Immature natural killer cell (primary cell): ENCODE measurements around the gene MMGT1. TPM values are rescaled to one million over a fixed set of nuclear protein-coding genes. Genes with fewer than 3 reads are reported as not detected.
"Not testable (repeated sequence)": the region's sequence is repeated elsewhere in the genome, so short reads cannot be mapped to it uniquely, and the experiment has no call there.

Experiments
- DNase-seq, 3 donors: peaks; one replicate each; pipeline ENCODE4 v3.0.0; 2022; ENCODE audit warnings: mixed read lengths in 1 of 3
- H3K27ac Mint-ChIP-seq, 6 donors: one replicate each; pipeline ENCODE4 v1.8.0; 2020; ENCODE audit warnings: mixed read lengths in 6 of 6, mild to moderate bottlenecking in 5 of 6, inconsistent platforms in 4 of 6, moderate library complexity in 3 of 6
- H3K27me3 Mint-ChIP-seq, 3 donors: one replicate each; pipeline ENCODE4 v1.8.0; 2020 to 2021; ENCODE audit warnings: low read depth in 3 of 3, mild to moderate bottlenecking in 3 of 3, mixed read lengths in 3 of 3, moderate library complexity in 3 of 3, inconsistent platforms in 1 of 3
- H3K36me3 Mint-ChIP-seq, 3 donors: one replicate each; pipeline ENCODE4 v1.8.0; 2020; ENCODE audit warnings: mixed read lengths in 3 of 3, inconsistent platforms in 2 of 3, mild to moderate bottlenecking in 2 of 3
- H3K4me1 Mint-ChIP-seq, 2 donors: one replicate each; pipeline ENCODE4 v1.8.0; 2020; ENCODE audit warnings: inconsistent platforms in 2 of 2, mild to moderate bottlenecking in 2 of 2, mixed read lengths in 2 of 2, moderate library complexity in 1 of 2
- H3K4me3 Mint-ChIP-seq, 5 donors: one replicate each; pipeline ENCODE4 v1.8.0; 2020; ENCODE audit warnings: mild to moderate bottlenecking in 5 of 5, mixed read lengths in 5 of 5, inconsistent platforms in 3 of 5, moderate library complexity in 3 of 5
- H3K9me3 Mint-ChIP-seq, 6 donors: one replicate each; pipeline ENCODE4 v1.8.0; 2020; ENCODE audit warnings: mild to moderate bottlenecking in 6 of 6, mixed read lengths in 6 of 6, inconsistent platforms in 4 of 6, moderate library complexity in 3 of 6
- polyA plus RNA-seq, 3 donors: library from polyadenylated mRNA; unstranded; fragments of 300-500 nt; fragmentation: Illumina TruSeq; gene quantifications; one replicate each; pipeline ENCODE4 v1.2.3, GENCODE V29; 2021

Gene MMGT1
- polyA plus RNA-seq, 3 donors from 2014 or later: 5.7 to 10.6 (median 8.1) TPM

DNA sequence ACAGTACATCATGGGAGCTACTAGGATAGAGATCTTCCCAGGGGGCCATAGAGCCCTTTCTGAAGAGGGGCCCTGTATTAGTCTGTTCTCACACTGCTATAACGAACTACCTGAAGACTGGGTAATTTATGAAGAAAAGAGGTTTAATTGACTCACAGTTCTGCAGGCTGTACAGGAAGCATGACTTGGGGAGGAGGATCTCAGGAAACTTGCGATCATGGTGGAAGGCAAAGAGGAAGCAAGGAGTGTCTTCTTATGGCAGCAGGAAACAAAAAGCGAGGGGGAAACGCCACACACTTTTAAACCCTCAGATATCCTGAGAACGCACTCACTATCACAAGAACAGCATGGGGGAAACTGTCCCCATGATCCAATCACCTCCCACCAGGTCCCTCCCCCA, 7.2 kb upstream of the MMGT1 start:
- Mint-ChIP-seq H3K4me3 (no peak overlapping the region), H3K4me1 (peaks cover 28% of the 10 kb centered on the region in 2 donors), H3K36me3 (no peaks in the 10 kb centered on the region), H3K27me3 (peaks cover 2 to 19% (median 6%) of the 10 kb centered on the region in 3 donors), H3K27ac (no peak overlapping the region), H3K9me3 (peaks cover 0 to 1% (median 0%) of the 10 kb centered on the region in 6 donors)
- DNase-seq: no peak

DNA sequence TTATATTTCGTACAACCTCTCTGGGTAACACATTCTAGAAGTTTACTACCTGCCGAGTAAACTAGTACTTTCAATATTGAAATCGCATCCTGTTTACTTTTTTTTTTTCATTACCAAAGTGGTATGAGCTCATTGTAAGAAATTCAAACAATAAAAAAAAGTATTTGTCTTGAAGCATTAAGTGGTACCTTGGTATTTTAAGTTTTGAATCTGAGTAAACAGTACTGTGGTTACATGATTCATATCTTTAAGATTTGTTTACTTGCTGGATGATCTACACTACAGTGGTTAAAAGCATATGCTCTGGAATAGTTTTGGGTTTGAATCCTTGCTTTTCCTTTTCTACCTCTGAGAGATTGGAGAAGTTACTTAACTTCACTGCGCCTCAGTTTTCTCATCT, 3.8 kb upstream of the MMGT1 start:
- DNase-seq: no peak
- Mint-ChIP-seq H3K4me3 (no peak overlapping the region), H3K4me1 (peaks cover 17 to 21% of the 10 kb centered on the region in 2 donors), H3K9me3 (no peaks in the 10 kb centered on the region), H3K27ac (no peak overlapping the region), H3K36me3 (no peaks in the 10 kb centered on the region), H3K27me3 (peaks cover 11 to 21% (median 12%) of the 10 kb centered on the region in 3 donors)

DNA sequence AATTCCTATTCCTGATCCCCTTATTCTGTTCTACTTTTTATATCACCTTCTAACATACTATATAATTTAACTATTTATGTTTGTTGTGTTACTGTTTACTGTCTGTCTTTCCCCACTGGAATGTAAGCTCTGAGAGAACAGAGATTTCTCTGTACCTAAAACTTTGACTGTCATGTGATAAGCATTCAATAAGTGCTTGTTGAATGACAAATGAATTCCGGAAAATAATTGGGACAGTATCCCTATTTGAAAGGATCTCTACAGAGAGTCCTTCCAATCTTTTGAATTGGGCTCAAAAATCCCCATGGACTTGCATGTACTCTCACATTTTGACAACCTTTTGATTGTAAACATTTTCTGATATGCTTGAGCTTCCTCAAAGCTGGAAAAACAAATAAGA, 1.6 kb upstream of the MMGT1 start:
- H3K4me3 Mint-ChIP-seq: peak overlapping the region in 1 of 5 donors; percentile 77
- H3K27ac Mint-ChIP-seq: no peak overlapping the region
- no peaks in the 10 kb centered on the region for H3K36me3 Mint-ChIP-seq
- DNase-seq: no peak
- no peaks in the 10 kb centered on the region for H3K9me3 Mint-ChIP-seq
- peaks cover 10 to 19% (median 12%) of the 10 kb centered on the region in 3 donors for H3K27me3 Mint-ChIP-seq
- H3K4me1 Mint-ChIP-seq: peaks cover 25 to 33% of the 10 kb centered on the region in 2 donors

DNA sequence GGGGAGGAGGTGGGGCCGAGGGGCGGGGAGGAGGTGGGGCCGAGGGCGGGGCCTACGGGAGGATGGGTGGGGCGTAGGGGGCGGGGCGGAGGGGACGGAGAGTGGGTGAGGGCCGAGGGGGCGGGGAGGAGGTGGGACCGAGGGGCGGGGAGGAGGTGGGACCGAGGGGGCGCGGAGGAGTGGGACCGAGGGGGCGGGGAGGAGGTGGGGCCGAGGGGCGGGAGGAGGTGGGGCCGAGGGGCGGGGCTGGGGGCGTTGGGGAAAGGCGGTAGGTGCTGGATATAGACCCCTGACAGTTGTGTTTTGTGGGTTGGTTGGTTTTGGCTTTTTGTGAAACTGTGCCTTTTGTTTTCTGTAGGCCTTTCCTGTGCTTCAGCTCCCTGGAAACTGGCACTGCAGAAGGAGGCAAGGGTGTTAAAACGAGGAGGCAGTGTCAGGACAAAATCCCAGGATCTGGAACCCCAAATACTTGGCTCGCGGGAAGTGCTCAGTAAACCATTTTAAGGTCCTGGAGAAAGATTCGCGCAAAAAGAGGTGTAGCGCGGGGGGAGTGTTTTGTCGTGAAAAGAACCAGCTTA, 580 bp upstream of the MMGT1 start:
- Mint-ChIP-seq H3K27me3 (peaks cover 10 to 19% (median 12%) of the 10 kb centered on the region in 3 donors), H3K36me3 (no peaks in the 10 kb centered on the region), H3K4me1 (peaks cover 25 to 33% of the 10 kb centered on the region in 2 donors), H3K27ac (peak overlapping the region; percentile 30 to 90 (median 78)), H3K9me3 (no peaks in the 10 kb centered on the region), H3K4me3 (peak overlapping the region; percentile 77 to 84 (median 81))
- DNase-seq: peak; percentile 49 to 58 (median 55)

DNA sequence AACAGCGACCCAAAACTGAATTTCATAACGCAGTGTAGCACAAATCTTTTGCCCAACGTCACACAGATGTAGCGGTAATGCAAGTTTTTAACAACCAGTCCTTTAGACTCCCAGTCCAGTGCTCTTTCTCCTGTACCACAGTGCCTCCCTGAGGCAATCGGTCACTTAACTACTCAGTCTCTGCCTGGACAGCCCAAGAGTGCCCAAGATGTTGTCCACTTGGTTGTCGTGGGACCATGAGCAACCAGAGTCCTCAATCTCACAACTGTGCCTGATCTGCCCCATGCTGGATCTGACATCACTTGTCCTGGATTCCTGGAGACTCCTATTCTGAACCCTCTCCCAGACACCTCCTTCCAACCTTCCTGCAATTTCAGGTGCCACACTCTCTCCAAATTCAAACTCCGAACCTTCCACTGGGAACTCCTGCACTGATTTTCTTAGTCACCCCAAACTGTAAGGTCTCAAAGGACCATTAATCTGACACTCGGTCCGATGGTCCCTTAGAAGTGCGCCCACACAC, 702 bp downstream of the MMGT1 start:
- no peak for DNase-seq
- Mint-ChIP-seq H3K4me1 (peaks cover 25 to 33% of the 10 kb centered on the region in 2 donors), H3K4me3 (peak overlapping the region; percentile 93 to 99 (median 97)), H3K36me3 (no peaks in the 10 kb centered on the region), H3K9me3 (no peaks in the 10 kb centered on the region), H3K27me3 (peaks cover 5 to 13% (median 12%) of the 10 kb centered on the region in 3 donors), H3K27ac (peak overlapping the region; percentile 91 to 98 (median 96))

DNA sequence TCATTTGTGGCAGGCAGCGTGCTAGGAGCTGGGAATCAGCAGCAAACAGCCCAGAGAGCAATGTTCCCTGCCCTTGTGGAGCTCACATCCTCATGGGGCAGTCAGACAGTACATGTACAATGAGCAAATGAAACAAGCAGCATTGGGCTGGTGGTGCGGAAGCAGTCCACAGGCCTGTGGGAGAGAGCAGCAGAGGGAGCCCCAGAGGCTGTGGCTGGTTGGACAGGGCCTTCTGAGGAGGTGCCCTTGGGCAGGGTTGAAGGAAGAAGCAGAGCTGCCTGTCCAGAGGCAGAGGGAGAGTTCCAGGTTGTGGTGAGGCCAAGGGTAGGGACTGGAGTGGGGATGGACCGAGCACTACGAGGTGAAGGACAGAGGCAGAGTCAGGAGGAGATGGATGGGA, 22.5 kb downstream of the MMGT1 start:
- Mint-ChIP-seq H3K27me3 (peaks cover 0 to 3% (median 2%) of the 10 kb centered on the region in 3 donors), H3K4me1 (no peaks in the 10 kb centered on the region), H3K9me3 (no peaks in the 10 kb centered on the region), H3K36me3 (no peaks in the 10 kb centered on the region), H3K27ac (no peak overlapping the region), H3K4me3 (no peak overlapping the region)
- no peak for DNase-seq

DNA sequence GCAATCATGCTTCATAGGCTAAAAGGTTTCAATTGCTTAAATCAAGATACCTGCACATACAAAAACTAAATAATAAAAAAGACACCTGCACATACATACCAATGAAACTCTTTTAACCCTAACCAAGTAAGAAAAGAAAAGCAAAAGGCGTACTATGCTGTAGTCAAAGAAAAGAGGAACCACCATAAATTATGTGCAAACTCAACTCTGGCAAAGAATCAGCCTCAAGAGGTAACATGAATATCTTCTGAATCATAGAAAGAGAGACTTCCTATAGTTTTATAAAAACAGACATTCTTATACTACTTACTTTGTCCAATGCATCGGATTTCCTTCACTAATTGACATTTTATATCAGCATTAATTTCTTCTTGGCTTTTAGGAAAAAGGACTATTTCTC, 29.3 kb downstream of the MMGT1 start:
- H3K27me3 Mint-ChIP-seq: peaks cover 0 to 5% (median 2%) of the 10 kb centered on the region in 3 donors
- H3K9me3 Mint-ChIP-seq: peaks cover 0 to 4% (median 0%) of the 10 kb centered on the region in 6 donors
- H3K4me1 Mint-ChIP-seq: no peaks in the 10 kb centered on the region
- no peak overlapping the region for H3K4me3 Mint-ChIP-seq
- DNase-seq: no peak
- H3K27ac Mint-ChIP-seq: no peak overlapping the region
- peaks cover 3 to 14% (median 4%) of the 10 kb centered on the region in 3 donors for H3K36me3 Mint-ChIP-seq

DNA sequence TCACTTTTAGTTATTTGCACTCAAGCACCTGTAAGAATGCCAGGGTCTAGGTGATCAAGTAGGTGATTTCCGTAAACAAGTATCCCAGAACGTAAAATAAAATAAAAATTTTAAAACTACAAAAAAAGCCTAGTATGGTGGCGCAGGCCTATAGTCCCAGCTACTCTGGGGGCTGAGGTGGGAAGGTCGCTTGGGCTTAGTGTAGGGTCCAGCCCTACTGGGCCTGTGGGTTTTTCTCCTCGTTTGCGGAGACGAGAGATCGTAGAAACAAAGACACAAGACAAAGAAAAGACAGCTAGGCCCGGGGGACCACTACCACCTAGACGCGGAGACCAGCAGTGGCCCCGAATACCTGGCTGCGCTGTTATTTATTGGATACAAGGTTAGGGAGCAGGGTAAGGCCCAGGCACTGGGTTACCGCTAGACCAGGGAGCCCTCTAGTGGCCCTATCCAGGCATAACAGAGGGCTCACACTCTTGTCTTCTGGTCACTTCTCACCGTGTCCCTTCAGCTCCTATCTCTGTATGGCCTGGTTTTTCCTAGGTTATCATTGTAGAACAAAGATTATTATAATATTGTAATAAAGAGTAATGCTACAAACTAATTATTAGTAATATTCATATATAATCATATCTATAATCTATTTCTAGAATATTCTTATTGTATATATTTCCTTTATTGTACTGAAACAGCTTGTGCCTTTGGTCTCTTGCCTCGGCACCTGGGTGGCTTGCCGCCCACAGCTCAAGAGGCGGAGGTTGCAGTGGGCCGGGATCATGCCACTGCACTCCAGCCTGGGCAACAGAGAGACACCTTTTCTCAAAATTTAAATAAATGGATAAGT, 41.9 kb downstream of the MMGT1 start:
- Mint-ChIP-seq H3K36me3 (no peaks in the 10 kb centered on the region), H3K9me3 (peaks cover 0 to 6% (median 0%) of the 10 kb centered on the region in 6 donors), H3K27me3 (peaks cover 0 to 3% (median 2%) of the 10 kb centered on the region in 3 donors), H3K27ac (no peak overlapping the region), H3K4me3 (no peak overlapping the region), H3K4me1 (no peaks in the 10 kb centered on the region)
- DNase-seq: peak; percentile 18 to 25 (median 22)

DNA sequence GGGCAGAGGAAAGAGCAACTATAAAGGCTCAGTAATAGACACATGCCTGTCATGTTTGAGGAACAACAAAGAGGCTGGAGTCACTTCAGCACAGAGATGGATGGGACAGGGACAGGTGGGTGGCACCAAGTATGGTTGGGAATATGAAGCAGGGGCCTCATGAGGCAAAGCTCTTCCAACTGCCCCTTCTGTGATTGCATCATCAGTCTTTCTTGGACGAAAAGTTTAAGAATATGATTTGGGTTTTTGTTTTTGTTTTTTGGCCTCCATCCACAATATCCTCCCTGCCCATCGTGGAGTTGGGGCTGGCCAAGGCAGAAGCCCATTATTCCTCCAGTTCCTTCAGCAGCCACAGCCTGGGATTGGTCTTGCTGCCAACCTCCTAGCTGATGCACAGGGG, 45.9 kb downstream of the MMGT1 start:
- DNase-seq: no peak
- Mint-ChIP-seq H3K27me3 (peaks cover 0 to 4% (median 0%) of the 10 kb centered on the region in 3 donors), H3K36me3 (no peaks in the 10 kb centered on the region), H3K4me1 (no peaks in the 10 kb centered on the region), H3K9me3 (no peaks in the 10 kb centered on the region), H3K27ac (no peak overlapping the region), H3K4me3 (no peak overlapping the region)

DNA sequence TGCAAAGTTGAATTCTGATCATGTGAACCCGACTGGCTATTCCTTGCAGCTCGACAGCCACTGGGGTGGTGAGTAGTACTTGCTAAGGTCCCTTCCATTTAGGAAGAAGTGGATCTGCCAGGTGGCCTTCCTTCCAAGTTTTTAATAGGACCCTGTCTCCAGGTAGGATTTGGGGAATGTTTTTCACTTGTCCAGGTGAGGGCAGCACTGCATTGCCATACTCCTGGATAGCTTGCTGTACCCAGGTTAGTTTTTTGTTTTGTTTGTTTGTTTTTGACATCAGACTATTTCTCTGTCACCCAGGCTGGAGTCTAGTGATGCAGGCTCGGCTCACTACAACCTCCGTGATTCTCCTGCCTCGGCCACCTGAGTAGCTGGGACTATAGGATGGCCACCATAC, 50.4 kb downstream of the MMGT1 start:
- Mint-ChIP-seq H3K27ac (no peak overlapping the region), H3K4me3 (no peak overlapping the region), H3K27me3 (peaks cover 0 to 3% (median 0%) of the 10 kb centered on the region in 3 donors), H3K36me3 (no peaks in the 10 kb centered on the region), H3K9me3 (no peaks in the 10 kb centered on the region), H3K4me1 (no peaks in the 10 kb centered on the region)
- no peak for DNase-seq

DNA sequence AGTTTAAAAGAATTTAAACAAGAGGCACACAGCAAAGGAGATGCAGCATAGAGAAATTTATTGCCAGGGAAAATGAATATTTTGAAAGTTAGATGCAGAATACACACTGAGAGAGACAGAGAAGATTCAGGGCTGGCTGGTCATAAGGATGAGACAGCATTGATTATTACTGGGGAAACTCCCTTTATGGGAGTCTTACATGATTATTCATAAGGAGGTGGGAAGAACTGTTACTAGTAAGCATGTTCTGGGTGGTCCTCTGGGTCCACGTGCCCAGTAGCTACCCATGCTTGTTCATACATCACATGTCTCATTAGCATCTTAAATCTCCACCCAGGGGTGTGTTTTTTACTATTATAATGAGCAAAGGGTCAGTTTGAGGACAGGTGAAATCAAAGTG, 53.3 kb downstream of the MMGT1 start:
- H3K36me3 Mint-ChIP-seq, H3K9me3 Mint-ChIP-seq: not testable (repeated sequence)

DNA sequence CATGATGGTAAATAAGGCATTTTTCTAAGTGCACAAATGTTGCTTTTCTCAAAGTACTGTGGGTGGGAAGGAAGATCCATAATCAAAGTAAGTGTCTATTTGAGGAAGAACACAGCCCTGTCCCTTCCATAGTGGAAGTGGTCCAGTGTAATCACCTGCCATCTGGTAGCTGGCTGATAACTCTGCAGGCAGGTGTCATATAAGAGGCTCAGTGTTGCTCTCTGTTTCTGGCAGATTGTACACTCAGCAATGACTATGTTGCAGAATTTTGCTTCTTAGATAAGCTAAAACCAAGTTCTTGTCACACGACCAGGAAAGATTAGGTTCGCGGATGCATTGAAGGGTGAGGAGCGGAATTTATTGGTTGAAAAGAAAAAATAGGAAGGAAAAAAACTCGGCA, 59.4 kb downstream of the MMGT1 start:
- DNase-seq: no peak
- H3K4me3 Mint-ChIP-seq: no peak overlapping the region
- peaks cover 0 to 8% (median 2%) of the 10 kb centered on the region in 3 donors for H3K27me3 Mint-ChIP-seq
- H3K27ac Mint-ChIP-seq: no peak overlapping the region
- H3K9me3 Mint-ChIP-seq: no peaks in the 10 kb centered on the region
- H3K36me3 Mint-ChIP-seq: no peaks in the 10 kb centered on the region
- no peaks in the 10 kb centered on the region for H3K4me1 Mint-ChIP-seq

More for the DNA sequence above, 53.3 kb downstream of the MMGT1 start:
- not testable (repeated sequence) for H3K27ac Mint-ChIP-seq, H3K4me1 Mint-ChIP-seq, H3K27me3 Mint-ChIP-seq, DNase-seq, H3K4me3 Mint-ChIP-seq
